Neural cell (in vitro differentiated cells): ENCODE measurements around the gene ZNF775. TPM values are rescaled to one million over a fixed set of nuclear protein-coding genes. Genes with fewer than 3 reads are reported as not detected.

Experiments
- H2AFZ ChIP-seq: fragments of 200-600, 300-800 bp; sonication (generic), shearing (Covaris generic); 2 replicates; pipeline ENCODE4 v1.6.0; 2014; ENCODE audit warnings: low read depth, mild to moderate bottlenecking, antibody characterized with exemption, low read length, moderate library complexity
- H3F3A ChIP-seq: fragments of 200-600 bp; shearing (Covaris generic); 2 replicates; pipeline ENCODE4 v1.6.1; 2016; ENCODE audit warnings: mild to moderate bottlenecking, moderate library complexity, mixed read lengths, antibody characterized with exemption, low read length; ENCODE audit not compliant: insufficient read depth, poor library complexity, severe bottlenecking
- H3K27ac ChIP-seq: fragments of 200-600, 300-800 bp; sonication (generic), shearing (Covaris generic); 2 replicates; pipeline ENCODE4 v1.5.1; 2014; ENCODE audit warnings: mild to moderate bottlenecking, low read length, moderate library complexity
- H3K27me3 ChIP-seq: fragments of 300-800, 200-600 bp; sonication (generic), shearing (Covaris generic); 2 replicates; pipeline ENCODE4 v1.6.0; 2014; ENCODE audit warnings: mild to moderate bottlenecking, low read depth, low read length, moderate library complexity; ENCODE audit not compliant: insufficient read depth
- H3K36me3 ChIP-seq: fragments of 300-800, 200-600 bp; sonication (generic), shearing (Covaris generic); 2 replicates; pipeline ENCODE4 v1.5.1; 2014; ENCODE audit warnings: mild to moderate bottlenecking, antibody characterized with exemption, low read length, moderate library complexity; ENCODE audit not compliant: insufficient read depth
- H3K4me2 ChIP-seq: fragments of 300-800, 200-600 bp; sonication (generic), shearing (Covaris generic); 2 replicates; pipeline ENCODE4 v1.6.0; 2014; ENCODE audit warnings: mild to moderate bottlenecking, low read length
- H3K4me3 ChIP-seq: fragments of 300-800, 200-600 bp; sonication (generic), shearing (Covaris generic); 2 replicates; pipeline ENCODE4 v1.5.1; 2014; ENCODE audit warnings: mild to moderate bottlenecking, low read length, moderate library complexity
- H3K79me2 ChIP-seq: fragments of 200-600 bp; shearing (Covaris generic); replicated peaks from 2 replicates; pipeline ENCODE4 v1.6.0; 2014; ENCODE audit warnings: mild to moderate bottlenecking, low read length, moderate library complexity; ENCODE audit not compliant: insufficient read depth
- H3K9ac ChIP-seq: fragments of 300-800, 200-600 bp; sonication (generic), shearing (Covaris generic); 2 replicates; pipeline ENCODE4 v1.6.1; 2016; ENCODE audit warnings: mild to moderate bottlenecking, low read length, mixed read lengths
- H3K9me2 ChIP-seq: fragments of 200-600 bp; shearing (Covaris generic); 2 replicates; pipeline ENCODE4 v1.6.1; 2016; ENCODE audit warnings: mild to moderate bottlenecking, low read length, mixed read lengths; ENCODE audit not compliant: insufficient read depth
- H3K9me3 ChIP-seq: fragments of 200-600, 300-800 bp; sonication (generic), shearing (Covaris generic); 2 replicates; pipeline ENCODE4 v1.6.1; 2016; ENCODE audit warnings: mild to moderate bottlenecking, mixed run types, low read length, moderate library complexity, mixed read lengths
- H4K20me1 ChIP-seq: fragments of 200-600 bp; shearing (Covaris generic); 2 replicates; pipeline ENCODE4 v1.6.1; 2016; ENCODE audit warnings: mild to moderate bottlenecking, mixed run types; ENCODE audit not compliant: insufficient read depth
- EP300 ChIP-seq: fragments of 450-650 bp; conservative IDR thresholded peaks from 2 replicates; pipeline ENCODE4 v1.6.1; 2014; ENCODE audit warnings: antibody characterized with exemption, mild to moderate bottlenecking, moderate library complexity; ENCODE audit not compliant: poor library complexity, severe bottlenecking
- EZH2 ChIP-seq: fragments of 200-600, 300-800 bp; shearing (Covaris generic), sonication (generic); IDR thresholded peaks from 2 replicates; pipeline ENCODE4 v1.6.1; 2014; ENCODE audit warnings: antibody characterized with exemption, low read length, borderline replicate concordance, mild to moderate bottlenecking; ENCODE audit not compliant: insufficient read depth, poor library complexity, severe bottlenecking
- MXI1 ChIP-seq: fragments of 450-650 bp; conservative IDR thresholded peaks from 2 replicates; pipeline ENCODE4 v1.6.1; 2014; ENCODE audit warnings: antibody characterized with exemption, mild to moderate bottlenecking; ENCODE audit not compliant: poor library complexity, severe bottlenecking
- POLR2AphosphoS5 ChIP-seq: IDR thresholded peaks from 2 replicates; pipeline ENCODE4 v1.6.1; 2012
- RAD21 ChIP-seq: fragments of 450-650 bp; conservative IDR thresholded peaks from 2 replicates; pipeline ENCODE4 v1.6.1; 2014; ENCODE audit warnings: antibody characterized with exemption, mild to moderate bottlenecking, moderate library complexity
- REST ChIP-seq: IDR thresholded peaks from 2 replicates; pipeline ENCODE4 v1.6.1; 2012; ENCODE audit warnings: borderline replicate concordance
- SMC3 ChIP-seq: fragments of 450-650 bp; conservative IDR thresholded peaks from 2 replicates; pipeline ENCODE4 v1.6.1; 2014; ENCODE audit warnings: antibody characterized with exemption, mild to moderate bottlenecking, moderate library complexity; ENCODE audit not compliant: poor library complexity
- TAF1 ChIP-seq: IDR thresholded peaks from 2 replicates; pipeline ENCODE4 v1.6.1; 2012; ENCODE audit warnings: low read depth
- polyA plus RNA-seq: library from polyadenylated mRNA; depleted of rRNA; stranded (reverse); fragments of >200 nt; gene quantifications from 2 replicates; pipeline ENCODE4 v1.2.3, GENCODE V29; 2014
- TF ChIP-seq, protein P1 (sequence below): fragments of 450-650 bp; IDR thresholded peaks from 2 replicates; pipeline ENCODE4 v1.5.1; 2014; ENCODE audit warnings: antibody characterized with exemption, mild to moderate bottlenecking, moderate library complexity; ENCODE audit not compliant: poor library complexity, severe bottlenecking

Gene ZNF775
- polyA plus RNA-seq, 1 donor from 2014 or later: 16.8 TPM

DNA sequence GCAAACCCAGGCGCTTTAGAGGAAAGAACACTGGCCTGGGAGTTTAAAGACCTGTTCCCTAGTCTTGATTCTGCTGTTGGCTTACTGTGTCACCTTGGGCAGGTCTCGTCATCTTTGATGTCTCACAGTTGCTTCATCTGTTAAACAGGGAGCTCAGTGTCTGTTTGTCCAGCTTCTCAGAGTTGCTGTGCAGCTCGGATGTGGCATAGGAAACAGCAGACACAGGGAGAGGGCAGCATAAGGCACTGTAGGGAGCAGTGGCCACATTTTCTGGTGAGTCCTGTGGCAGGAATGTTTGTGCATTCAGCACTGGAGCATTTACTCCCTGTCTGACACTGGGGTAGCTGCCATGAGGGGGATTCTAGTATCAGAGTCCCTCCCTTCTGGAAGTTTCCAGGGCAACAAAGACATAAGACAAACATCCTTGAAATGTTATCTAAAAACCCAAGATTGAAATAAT lies 8.5 kb upstream of the ZNF775 start:
- H3K9me3 ChIP-seq: no peaks in the 10 kb centered on the region
- no peaks in the 10 kb centered on the region for H4K20me1 ChIP-seq
- H3K79me2 ChIP-seq: peaks cover 34% of the 10 kb centered on the region
- no peaks in the 10 kb centered on the region for H3K27me3 ChIP-seq
- H2AFZ ChIP-seq: no peak overlapping the region
- peak overlapping the region; percentile 55 for H3K4me2 ChIP-seq
- H3K9ac ChIP-seq: peak overlapping the region; percentile 95
- TF ChIP-seq EZH2 (no peak), TAF1 (no peak), SMC3 (no peak), MXI1 (no peak), REST (no peak), EP300 (no peak), POLR2AphosphoS5 (no peak), RAD21 (no peak)
- TF ChIP-seq, protein P1, sequence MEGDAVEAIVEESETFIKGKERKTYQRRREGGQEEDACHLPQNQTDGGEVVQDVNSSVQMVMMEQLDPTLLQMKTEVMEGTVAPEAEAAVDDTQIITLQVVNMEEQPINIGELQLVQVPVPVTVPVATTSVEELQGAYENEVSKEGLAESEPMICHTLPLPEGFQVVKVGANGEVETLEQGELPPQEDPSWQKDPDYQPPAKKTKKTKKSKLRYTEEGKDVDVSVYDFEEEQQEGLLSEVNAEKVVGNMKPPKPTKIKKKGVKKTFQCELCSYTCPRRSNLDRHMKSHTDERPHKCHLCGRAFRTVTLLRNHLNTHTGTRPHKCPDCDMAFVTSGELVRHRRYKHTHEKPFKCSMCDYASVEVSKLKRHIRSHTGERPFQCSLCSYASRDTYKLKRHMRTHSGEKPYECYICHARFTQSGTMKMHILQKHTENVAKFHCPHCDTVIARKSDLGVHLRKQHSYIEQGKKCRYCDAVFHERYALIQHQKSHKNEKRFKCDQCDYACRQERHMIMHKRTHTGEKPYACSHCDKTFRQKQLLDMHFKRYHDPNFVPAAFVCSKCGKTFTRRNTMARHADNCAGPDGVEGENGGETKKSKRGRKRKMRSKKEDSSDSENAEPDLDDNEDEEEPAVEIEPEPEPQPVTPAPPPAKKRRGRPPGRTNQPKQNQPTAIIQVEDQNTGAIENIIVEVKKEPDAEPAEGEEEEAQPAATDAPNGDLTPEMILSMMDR: no peak
- no peaks in the 10 kb centered on the region for H3K36me3 ChIP-seq
- peak overlapping the region; percentile 98 for H3K4me3 ChIP-seq
- peak overlapping the region; percentile 28 for H3K27ac ChIP-seq
- H3F3A ChIP-seq: no peaks in the 10 kb centered on the region
- H3K9me2 ChIP-seq: no peaks in the 10 kb centered on the region

DNA sequence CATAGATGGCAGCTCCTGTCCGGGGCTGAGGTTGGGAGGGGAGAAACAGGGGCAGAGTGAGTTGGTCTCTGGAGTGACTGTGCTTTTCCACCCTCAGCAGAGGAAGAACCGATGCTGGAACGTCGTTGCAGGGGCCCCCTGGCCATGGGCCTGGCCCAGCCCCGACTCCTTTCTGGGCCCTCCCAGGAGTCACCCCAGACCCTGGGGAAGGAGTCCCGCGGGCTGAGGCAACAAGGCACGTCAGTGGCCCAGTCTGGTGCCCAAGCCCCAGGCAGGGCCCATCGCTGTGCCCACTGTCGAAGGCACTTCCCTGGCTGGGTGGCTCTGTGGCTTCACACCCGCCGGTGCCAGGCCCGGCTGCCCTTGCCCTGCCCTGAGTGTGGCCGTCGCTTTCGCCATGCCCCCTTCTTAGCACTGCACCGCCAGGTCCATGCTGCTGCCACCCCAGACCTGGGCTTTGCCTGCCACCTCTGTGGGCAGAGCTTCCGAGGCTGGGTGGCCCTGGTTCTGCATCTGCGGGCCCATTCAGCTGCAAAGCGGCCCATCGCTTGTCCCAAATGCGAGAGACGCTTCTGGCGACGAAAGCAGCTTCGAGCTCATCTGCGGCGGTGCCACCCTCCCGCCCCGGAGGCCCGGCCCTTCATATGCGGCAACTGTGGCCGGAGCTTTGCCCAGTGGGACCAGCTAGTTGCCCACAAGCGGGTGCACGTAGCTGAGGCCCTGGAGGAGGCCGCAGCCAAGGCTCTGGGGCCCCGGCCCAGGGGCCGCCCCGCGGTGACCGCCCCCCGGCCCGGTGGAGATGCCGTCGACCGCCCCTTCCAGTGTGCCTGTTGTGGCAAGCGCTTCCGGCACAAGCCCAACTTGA lies 7.8 kb upstream of the ZNF775 start:
- Histone ChIP-seq H3K36me3 (no peaks in the 10 kb centered on the region), H3K9ac (peak overlapping the region; percentile 95), H4K20me1 (no peaks in the 10 kb centered on the region), H3K27ac (peak overlapping the region; percentile 28), H3K79me2 (peaks cover 34% of the 10 kb centered on the region), H3K9me3 (no peaks in the 10 kb centered on the region), H3K27me3 (no peaks in the 10 kb centered on the region), H3K4me3 (peak overlapping the region; percentile 98), H3K9me2 (no peaks in the 10 kb centered on the region), H3F3A (no peaks in the 10 kb centered on the region), H2AFZ (no peak overlapping the region), H3K4me2 (no peak overlapping the region)
- TF ChIP-seq EZH2 (no peak), REST (no peak), SMC3 (no peak), RAD21 (no peak), MXI1 (no peak), TAF1 (no peak), EP300 (no peak), POLR2AphosphoS5 (no peak)
- TF ChIP-seq, protein P1: no peak
